HPDE6-E6E7 (cell line): ENCODE results near the gene PTCD2.
A peak's percentile ranks its signal among the peaks of the same experiment; 100 is the strongest.
"Not testable (repeated sequence)": the region's sequence is repeated elsewhere in the genome, so short reads cannot be mapped to it uniquely, and the experiment has no call there.

Experiments
- DNase-seq: peaks from one replicate; pipeline ENCODE4 v3.0.0; 2011; ENCODE audit warnings: missing footprints; ENCODE audit errors: extremely low spot score

PTCD2 gene

DNA sequence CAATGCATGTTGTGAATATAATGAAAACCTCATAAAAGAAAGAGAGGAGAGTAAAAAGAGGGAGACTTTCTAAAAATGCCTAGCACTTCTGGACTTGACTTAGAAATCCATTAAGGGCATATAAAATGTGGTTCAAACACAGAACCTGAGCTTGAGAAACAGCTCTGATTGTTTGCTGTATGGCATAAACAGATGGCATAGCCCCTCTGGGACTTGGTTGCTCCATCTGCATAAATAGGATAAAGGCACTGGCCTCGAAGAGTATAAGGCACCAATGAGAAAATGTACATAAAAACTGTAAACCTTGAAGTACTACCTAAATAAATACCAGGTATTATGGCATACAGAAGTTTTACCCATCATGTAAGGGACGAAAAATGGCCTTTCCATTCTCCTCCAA is 23.9 kb upstream of the PTCD2 start:
- DNase-seq: no peak

DNA sequence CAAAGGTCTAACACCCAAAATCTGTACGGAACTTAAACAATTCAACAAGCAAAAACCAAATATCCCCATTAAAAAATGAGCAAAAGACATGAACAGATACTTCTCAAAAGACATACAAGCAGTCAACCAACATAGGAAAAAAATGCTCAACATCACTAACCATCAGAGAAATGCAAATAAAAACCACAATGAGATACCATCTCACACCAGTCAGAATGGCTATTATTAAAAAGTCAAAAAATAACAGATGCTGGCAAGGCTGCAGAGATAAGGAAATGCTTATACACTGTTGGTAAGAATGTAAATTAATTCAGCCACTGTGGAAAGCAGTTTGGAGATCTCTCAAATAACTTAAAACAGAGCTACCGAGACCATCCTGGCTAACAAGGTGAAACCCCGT is 22.0 kb upstream of the PTCD2 start:
- not testable (repeated sequence) for DNase-seq

DNA sequence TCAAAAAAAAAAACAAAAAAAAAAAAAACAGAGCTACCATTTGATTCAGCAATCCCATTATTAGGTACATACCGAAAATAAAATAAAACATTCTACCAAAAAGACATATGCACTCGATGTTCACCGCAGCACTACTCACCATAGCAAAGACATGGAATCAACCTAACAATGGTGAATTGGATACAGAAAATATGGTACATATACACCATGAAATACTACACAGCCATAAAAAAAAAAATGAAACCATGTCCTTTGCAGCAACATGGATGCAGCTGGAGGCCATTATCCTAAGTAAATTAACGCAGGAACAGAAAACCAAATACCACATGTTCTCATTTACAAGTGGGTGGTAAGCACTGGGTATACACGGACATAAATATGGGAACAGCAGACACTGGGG is 21.5 kb upstream of the PTCD2 start:
- no peak for DNase-seq

DNA sequence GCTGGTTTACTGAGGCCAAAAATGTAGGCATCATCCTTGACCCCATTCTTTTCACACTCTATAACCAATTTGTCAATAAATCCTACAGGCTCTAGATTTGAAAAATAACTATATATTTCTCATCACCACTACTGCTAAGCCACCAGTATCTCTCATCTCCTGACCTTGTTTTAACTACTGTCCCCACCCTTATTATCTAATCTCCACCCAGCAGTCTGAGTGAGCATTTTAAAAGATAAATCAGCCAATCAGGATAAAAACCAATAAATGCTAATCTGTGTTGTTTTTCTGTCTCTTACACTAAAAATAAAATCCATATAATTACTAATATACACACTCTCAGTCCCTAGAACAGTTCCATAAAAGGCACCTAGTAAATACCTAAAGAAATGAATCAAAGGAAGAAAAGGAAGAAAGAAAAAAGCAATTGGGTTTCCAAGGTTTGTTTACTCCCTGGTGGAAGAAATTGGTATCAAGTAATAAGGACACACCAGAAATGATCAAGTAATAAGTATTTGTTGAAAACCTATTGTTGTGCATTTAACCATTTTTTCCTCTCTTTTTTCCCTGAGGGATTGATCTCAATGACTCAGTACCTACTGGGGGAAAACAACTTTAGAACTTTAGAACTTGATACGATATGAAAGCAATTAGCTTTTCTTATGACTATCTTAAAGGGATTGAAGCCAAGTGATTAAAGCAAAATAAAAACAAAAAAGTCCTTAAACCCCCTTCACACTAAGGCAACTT is 19.4 kb upstream of the PTCD2 start:
- DNase-seq: no peak

DNA sequence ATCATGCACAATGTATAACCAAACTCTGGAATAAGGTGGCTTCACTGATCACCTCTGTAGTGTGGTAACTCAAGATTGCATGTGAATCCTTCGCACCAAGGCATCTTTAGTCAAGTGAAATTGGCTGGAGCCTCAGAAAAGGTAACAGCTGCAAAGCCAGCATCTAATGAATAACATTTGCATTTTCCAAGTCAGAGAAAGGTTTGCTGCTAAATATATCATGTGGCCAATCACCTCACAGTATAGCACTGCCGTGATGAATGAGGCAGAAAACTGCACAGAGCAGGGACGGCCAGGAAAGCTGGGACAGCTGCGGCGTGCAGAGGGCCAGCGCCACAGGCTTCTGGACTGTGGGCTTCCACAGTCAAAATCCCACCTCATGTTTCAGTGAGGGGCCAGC is 18.6 kb upstream of the PTCD2 start:
- no peak for DNase-seq

DNA sequence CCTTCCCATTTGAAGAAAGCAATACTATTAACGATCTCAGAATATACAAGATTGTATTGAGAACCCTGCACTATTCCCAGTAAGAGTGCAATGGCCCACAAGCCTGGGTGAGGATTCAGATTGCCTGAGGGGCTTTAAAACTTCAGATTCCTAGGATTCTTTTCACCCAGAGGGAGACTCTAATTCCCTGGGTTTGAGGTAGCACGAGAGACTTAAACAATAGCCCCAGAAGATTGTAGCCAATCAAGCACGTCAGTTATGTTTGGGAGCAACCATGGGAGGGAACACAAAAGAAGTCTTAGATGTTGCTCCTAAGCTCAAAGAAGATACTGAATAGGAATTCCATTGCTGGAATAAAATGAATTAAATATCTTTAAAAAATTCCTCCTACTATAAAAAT is 18.0 kb upstream of the PTCD2 start:
- DNase-seq: no peak

DNA sequence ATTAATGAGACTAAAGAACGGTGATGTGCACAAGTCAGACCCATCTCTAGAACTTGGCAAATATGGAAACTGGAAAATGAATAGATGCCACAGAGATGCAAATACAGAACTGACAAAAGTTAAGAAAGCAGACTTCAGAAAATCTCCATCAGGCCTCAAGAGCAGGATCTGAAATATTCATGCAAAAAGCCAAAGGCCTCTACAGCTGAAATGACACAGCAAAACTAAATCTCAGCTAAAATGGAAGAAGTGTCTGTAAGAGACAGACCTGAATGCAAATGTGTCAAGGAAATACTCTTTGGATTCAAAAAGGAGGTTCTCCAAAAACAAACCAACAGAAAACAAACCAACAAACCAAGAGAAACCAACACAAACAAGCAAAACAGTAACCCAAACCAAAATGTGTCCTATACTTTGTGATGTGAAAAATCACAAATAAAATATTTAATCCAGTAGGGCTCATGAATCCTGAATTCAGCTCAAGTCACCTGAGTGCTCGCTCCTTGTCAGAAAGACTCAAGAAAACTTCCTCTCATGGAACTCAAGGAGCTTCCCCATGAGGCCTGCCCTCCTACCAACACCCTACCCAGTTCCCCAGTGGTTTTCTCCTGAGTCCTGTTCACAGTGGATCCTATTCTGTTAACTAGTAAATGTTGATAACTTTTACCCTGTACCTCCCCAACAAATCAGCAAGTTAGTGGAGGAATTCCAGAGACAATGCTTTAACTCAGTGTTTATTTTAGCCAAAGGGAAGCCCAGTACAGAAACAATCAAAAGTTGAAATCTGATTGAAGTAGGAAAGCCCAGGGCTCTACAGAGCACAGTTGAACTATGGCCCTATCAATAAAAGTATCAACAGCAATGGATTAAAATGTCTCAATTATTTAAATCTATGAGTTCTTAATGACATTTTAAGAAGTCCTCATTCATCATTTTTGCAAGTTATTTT is 14.7 kb upstream of the PTCD2 start:
- DNase-seq: no peak

DNA sequence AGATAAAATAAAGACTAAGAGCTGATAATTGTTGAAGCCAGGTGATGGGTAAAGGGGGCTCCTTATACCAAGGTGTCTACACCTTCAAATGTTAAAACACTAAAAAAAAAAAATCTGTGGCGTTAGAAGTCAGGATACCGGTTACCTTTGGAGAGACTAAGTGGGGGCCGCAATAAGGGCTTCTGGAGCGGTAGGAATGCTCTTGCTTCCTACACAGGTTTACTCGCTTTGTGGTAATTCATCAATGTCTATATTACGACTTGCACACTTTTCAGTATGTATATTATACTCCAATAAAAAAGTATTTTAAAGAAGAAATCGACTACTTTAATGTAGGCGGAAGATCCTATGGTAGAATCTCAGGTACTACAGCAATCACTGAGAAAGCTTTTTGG is 12.6 kb upstream of the PTCD2 start:
- no peak for DNase-seq

DNA sequence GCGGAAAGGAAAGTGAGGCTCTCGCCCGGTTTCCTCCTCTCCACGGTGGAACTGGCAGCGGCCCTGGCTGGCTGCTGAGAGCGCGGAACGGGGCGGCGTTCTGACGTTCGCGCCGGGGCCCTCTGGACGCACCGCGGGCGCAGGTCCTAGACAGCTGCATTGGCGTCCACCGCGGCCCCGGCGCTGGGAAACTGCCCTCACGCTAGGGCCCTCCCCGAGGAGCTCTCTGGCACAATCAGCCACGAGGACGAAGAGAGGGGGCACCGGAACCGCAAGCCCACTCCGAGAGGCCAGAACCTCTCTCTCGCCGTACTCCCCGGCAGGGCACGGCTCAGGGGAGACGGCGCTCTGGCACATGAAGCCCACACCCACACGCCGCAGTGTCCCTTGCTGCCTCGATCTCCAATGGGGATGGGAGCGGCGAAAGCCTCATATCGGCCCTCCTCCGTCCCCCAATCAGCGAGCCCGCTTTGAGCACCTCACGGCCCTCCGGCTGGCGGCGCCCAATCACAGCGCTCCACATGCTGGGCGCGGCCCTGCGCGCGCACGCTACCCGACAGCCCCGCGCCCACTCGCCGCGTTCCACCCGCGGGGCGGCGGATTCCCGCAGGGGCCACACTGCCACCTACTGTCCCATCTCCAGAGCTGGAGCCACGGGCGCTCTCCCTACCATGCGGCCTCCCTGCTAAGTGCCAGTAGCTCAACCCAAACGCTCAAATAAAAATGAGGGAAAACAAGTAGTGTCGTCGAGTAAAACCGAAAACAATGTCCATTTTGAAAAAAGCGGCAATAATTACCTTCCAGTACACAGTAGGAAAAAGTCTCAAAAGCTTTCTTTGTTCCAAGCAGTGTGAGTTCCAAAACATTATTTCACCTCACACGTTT is 12.0 kb upstream of the PTCD2 start:
- DNase-seq: peak; percentile 97

DNA sequence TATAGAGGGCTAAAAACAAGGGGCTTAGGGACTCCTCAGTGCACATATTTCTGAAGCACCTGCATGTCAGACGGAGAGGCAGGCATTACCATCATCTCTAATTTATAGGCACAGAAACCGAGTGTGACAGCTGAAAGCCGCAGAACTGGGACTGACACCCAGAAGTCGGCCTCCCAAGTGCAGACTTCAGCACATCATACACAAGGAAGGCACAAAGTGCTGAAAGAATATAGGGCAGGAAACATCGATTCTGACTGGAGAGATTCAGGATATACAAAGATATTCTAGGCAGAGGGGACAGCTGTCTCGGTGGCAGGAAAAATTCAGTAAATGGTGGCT is 11.4 kb upstream of the PTCD2 start:
- DNase-seq: no peak

DNA sequence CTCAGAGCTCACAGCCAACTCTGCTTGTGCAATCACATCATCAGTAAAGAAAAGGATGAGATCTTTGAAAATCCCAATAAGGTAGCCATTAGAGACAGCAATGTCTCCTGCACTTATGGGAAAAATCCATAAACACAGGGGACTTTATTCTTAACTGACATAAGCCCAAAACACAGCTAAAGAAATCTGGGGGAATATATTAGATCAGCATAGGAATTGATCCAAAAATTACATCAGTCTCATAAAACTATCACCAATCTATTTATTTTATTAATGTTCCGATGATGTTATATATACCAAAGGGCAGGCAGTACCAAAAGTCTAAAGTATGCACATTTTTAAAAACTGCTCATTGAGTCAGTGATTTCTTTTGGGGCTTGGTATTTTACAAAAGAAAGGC is 7.0 kb upstream of the PTCD2 start:
- no peak for DNase-seq

DNA sequence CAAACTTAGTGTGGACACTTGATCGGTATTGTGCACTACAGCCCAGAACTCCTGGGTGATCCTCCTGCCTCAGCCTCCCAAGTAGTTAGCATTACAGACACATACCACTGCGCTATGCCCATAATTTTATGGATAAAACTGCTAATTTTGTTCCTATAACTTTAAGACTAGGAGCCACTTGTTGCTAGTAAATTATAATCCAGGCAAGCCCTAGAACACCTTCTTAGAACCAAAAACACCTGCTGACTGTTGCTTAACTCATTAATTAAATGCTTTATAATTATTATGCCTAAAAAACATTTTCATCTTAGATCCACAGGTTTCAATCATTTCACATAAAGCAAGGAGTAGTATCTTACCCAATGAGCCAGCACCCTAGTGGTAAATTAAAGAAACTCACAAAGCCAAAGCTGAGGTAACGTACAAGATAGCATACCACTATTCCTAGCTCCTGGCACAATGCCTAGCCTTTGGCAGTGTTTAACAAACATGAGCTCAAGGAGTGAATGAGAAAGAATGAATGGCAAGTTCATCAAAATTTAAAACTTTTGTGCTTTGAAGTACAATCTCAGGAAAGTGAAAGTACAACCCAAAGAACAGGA is 5.5 kb upstream of the PTCD2 start:
- DNase-seq: no peak

DNA sequence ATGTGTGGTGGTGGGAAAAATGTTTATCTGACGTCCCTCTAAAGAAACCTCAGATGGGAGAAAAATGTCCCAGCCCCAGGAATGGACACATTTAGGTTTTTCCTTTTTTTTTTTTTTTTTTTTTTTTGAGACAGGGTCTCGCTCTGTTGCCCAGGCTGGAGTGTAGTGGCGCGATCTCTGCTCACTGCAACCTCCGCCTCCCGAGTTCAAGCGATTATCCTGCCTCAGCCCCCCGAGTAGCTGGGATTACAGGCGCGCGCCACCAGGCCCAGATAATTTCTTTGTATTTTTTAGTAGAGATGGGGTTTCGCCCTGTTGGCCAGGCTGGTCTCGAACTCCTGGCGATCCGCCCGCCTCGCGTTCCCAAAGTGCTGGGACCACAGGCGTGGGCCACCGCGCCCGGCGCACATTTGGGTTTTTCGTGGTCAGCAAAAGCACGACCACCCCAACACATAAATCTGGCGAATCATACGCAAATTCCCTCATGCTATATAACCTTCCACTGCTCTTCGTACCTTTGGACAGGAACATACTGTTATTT is 668 bp upstream of the PTCD2 start:
- not testable (repeated sequence) for DNase-seq

DNA sequence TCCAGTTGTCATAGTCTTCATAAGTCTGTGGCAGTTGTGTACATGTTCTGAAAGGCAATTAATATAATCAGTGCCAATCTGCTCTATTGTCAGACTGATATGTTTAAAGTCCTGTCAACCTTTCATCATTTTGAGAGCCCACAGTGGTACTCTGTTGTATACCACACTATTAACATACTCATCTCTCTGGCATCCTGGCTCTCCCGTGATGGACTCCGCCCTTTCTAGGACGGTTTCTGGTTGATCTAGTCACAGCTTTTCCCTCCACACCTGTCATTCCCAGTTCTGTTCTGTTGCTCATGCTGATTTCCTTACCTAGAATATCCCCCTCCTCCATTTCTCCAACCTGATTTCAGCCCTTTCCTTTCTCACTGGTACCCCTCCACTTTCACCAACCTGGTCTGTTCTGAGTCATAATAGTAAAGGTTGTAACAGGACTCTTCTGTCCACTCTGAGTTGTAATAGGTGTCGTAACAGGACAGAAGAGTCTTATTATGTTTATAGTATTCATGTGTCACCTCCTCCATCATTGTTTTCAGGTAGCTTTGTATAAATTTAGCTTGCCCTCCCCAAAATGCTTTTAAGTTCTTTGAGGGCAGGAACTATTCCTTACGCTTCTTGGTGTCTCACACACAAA is 4.1 kb downstream of the PTCD2 start:
- DNase-seq: peak; percentile 46

DNA sequence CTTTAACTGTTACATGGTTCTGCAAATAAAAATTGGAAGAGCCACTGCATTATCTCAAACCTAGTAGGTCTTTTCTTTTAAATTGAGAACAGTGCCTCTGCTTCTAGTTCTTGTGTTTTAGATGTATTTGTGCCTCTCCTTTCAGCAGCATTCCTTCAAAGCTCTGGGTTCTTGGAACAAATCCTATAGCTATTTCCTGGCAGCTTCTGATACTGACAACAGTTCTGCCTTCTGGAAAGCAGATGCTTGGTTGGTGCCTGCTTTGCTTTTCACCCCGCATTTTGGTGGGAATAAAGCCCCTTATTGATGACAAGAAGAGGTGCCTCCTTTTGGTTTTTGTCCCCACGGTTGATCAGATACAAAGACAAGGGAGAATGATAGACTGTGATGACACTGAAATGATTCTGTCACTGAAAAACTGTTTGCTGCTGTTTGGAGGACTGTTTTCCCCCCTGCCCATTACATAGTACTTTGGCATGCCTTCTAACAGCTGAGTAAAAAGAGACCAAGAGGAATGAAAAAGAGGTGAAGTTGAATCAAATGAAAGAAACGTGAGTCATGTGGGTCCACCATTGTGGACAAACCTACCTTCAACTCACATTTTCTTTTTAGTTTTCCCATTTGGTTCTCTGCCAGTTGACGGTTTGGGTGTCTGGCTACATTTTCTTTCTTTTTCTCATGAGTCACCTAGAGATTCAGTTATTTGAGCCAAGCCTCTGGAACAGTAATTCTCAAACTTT is 5.6 kb downstream of the PTCD2 start:
- no peak for DNase-seq

DNA sequence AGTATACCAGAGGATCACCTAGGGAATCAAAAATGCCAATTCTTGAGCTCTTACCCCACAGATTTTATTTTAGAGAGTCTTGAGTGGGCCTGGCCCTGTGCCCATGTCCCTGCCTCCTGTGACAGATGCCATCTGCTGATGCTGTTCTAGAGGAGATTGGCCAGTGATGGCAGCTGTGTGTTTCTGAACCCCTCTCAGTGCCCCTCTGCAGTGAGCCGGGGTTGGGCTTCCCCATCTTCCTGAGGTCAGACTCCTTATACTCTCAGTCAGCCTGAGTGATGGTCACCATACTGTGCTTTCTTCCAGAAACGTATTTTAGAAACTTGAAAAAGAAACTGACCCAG is 6.1 kb downstream of the PTCD2 start:
- DNase-seq: no peak

DNA sequence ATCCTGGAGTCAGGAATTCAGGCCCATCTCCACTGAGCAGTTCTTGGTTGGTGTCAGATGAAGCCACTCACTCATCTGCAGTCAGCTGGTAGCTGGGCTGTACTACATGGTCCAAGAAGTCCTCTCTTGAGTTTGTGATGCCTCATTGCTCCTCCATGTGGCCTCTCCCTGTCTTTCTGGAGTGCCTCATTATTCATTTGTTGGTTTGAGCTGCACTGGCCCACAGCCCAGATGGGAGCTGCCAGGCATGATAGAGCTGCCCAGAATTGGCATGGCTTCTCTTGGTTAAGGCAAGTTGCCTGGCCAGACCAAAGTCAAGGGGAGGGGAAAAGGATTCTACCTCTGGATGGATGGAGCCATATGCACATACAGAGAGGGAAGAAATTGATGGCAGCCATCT is 8.0 kb downstream of the PTCD2 start:
- no peak for DNase-seq

DNA sequence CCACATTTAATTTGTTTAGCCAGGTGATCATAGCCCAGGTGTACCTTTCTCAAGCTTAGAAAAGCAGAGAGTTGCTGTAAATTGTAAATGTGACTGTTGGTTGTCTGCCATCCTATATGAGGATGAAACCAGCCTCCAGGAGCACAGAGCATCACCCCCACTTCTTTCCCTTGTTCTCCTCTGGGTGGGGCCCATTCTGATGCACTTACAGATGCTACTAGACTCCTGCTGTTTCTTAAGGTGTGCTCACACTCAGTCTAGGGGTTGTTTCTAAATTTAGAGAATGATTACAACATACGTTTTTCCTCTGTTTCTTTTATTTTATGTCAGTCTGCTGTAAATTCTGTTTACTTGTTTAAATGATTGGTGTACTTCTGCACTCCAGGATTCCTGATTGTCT is 10.5 kb downstream of the PTCD2 start:
- DNase-seq: no peak

DNA sequence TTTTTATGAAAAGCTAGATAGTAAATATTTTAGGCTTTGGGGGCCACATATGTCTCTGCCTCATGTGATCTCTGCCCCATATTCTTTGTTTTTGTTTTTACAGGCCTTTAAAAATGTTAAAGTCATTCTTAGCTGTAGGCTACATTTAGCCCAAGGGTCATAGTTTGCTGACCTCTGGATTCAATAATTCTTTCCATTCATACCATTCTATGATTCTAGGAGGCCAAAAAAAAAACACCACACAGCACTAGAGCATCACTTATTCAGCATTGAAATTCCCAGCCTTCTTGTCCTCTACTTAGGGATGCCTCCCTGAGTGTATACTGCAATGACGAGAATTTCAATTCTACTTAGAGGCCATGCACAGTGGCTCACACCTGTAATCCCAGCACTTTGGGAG is 17.0 kb downstream of the PTCD2 start:
- DNase-seq: no peak

DNA sequence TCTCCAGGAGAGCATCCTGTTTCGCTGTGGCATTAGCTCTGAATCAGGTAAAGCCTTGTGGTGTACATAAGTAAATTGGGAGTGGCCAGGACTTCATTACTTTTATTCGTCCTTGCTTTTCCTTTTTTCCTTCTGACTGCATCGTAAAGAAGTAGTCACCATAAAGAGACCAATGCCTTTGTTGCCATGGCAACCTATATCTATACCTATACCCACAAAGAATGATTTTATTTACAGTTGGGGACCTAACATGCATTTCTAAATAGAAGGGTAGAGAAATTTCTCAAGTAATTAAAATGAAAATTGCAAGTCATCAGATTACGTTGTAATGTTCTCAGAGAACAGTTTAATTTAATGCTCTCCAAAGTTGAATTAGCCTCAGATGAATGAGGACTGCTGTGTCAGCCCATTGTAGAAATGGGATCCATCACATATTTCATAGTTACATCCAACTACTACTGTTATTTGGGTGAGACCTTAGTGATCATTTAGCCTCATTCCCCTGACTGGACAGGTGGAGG is 18.6 kb downstream of the PTCD2 start:
- DNase-seq: no peak
